HG02970 (cell line): ENCODE results near the gene BCL7A.

Experiments used
- ATAC-seq: cut with Tn5 transposase; IDR thresholded peaks from one replicate; pipeline ENCODE4 v1.9.1; 2021; ENCODE audit warnings: mild to moderate bottlenecking, moderate library complexity, moderate number of reproducible peaks; ENCODE audit not compliant: unreplicated experiment, low FRiP score

BCL7A gene

DNA sequence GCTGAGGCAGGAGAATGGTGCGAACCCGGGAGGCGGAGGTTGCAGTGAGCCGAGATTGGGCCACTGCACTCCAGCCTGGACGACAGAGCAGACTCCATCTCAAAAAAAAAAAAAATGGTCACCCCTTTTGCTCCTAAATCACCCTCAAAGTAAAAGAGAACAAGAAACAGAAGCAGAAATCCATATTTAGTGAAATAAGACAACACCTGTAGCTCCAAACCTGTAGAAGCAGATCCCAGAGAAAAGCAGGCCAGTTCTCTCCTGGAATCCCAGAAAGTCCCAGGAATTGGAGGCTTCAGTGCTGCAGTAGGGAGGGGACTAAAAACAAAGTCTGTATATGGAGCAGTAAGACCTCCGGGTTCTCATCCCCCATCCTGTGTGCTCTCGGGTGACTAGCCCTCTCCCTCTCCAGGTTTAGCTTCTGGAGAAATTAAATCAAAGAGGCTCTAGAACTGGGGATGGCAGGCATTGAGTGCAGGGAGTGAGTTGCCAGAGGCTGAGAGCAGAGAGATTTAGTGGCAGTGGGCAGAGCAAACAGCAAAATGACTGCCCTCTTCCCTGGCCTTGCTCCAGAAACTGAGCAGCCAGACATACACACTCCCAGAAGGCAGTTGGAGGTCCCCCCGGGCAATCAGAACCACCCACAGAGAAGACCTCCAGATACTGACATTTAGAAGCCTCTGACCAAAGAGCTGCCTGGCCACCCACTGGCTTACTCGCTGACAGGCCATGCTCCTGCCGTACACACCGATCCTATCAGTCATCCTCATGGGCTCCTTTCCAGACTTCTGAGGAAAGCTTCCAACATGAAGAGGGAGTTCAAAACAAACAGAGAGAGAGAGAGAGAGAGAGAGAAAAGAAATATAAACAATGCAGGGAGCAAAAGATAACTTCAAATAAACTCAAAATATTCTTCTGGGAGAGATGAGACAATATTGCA lies 50.6 kb downstream of the BCL7A start:
- no peak for ATAC-seq

DNA sequence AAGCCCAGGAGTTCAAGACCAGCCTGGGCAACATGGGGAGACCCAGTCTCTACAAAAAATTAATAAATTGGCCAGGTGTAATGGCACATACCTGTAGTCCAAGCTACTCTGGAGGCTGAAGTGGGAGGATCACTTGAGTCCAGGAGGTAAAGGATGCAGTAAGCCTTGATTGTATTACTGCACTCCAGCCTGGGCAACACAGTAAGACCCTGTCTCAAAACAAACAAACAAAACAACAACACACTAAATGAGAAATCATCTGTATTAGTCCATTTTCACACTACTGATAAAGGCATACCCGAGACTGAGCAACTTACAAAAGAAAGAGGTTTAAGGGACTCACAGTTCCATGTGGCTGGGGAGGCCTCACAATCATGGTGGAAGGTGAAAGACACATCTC lies 52.1 kb downstream of the BCL7A start:
- no peak for ATAC-seq

- ATAC-seq, result no peak
Observed at GRCh38 chr12:122076743-122077495, 55.2 kb downstream of the BCL7A start.

DNA sequence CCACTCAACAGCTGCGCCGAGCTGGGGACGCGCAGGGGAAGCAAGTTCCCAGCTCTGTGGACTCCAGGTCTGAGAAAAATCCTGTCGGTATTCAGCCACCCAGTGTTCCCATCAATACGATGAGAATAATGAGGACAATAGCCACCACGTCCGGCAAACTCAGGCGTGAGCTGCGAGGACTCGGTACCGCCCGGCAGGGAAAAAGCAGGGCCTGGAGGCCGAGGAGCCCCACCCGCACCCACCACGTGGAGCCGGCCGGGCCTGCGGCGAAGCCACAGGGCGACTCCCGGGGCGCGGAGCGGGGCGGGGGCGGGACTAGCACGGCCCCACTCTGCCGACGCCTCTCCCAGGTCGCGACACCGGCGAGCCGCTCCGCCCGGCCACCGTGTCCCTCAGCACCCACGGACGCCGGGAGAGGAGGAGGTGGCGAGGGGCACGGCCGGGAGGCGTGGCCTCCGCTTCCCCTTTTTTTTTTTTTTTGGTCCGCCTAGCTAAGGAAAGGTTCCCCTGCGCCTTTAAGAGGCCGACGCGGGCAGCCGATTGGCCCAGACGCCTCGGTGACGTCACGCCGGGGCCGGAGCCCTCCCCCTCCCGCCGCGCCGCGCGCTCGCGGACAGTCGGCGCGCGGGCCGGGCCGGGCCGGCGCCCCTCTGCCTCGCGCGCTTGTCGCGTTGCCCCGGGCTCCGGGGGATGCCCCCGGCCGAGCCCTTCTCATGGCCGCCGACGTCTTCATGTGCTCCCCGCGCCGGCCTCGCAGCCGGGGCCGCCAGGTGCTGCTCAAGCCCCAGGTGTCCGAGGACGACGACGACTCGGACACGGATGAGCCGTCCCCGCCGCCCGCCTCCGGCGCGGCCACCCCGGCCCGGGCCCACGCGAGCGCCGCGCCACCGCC lies 56.7 kb downstream of the BCL7A start, which contains the start of gene MLXIP:
MLXIP (plus strand) TSS at position 616 of the 892 bp plus-strand sequence; CDS start at position 714, 98 bp downstream.
- peak; percentile 76 for ATAC-seq

DNA sequence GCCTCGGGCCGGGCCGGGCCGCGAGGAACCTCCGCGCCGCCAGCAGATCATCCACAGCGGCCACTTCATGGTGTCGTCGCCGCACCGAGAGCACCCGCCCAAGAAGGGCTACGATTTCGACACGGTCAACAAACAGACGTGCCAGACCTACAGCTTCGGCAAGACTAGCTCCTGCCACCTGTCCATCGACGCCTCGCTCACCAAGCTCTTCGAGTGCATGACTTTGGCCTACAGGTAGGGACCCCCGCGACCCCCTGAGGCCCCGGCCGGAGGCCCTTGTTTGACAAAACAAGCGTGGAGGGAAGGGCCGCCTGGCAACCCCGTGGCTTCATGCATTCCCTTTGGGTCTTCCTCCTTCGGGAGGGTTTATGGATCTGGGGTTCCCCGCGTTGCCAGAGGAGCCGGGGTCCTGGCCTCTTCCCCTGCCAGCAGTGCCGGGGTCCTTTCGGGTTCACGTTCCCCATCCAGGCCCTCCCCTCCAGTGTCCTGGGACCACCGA lies 57.4 kb downstream of the BCL7A start:
- ATAC-seq, result no peak

GRCh38 chr12:122079532-122080081 lies 57.9 kb downstream of the BCL7A start:
- ATAC-seq, result no peak

- no peak for ATAC-seq
Observed at GRCh38 chr12:122080149-122081082, 58.7 kb downstream of the BCL7A start.

DNA sequence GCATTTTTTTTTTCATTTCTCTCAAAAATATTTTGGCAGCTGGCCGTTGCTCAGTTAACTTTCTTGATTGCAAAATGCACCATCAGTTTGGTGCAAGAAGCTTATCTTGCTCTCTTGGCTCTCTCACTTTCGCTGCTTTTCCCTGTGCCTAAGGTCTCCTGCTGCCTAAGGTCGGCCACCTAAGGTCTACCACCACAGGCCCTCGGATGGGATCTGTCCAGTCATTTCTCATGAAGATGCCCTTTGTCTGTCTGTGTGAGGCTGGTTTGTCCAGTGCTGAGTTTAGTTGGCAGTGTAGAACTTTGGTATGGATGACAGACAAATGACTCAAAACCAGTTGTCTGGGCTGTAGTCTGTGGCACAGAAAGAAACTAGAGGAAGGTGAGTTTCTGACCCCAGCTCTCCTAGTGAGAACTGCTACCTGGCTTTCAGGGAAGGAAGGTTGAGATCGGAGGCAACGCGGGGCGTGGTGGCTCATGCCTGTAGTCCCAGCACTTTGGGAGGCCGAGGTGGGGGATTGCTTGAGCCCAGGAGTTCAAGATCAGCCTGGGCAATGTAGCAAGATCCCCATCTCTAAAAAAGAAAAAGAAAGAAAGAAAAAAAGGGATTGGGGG lies 59.5 kb downstream of the BCL7A start:
- no peak for ATAC-seq

GRCh38 chr12:122081697-122082221 lies 60.1 kb downstream of the BCL7A start:
- no peak for ATAC-seq

DNA sequence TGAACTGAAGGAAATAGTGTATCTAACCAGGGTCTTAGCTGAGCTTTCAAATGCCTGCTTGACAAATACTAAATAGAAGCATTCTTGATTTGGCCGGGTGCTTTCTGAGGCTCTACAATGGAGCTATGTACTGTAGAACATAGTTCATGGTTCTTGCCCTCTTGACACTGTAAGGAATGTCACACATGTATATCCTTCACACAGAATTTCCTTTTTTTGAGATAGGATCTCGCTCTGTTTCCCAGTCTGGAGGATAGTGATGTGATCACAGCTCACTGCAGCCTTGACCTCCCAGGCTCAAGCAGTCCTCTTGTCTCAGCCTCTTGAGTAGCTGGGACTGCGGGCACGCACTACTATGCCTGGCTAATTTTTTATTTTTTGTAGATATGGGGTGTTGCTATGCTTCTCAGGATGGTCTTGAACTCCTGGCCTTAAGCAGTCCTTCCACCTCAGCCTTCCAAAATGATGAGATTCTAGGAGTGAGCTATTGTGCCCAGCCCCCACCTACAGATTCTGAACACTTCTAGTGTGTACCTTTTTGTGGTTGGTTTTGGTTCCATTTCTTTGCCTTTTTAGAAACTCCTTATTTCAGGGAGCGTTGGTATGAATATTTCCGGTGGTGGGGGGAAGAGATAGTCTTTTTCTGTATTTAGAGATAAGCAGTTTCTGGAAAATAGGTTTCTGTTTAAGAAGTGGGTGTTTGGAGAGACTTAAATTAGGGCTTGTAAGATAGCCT lies 61.1 kb downstream of the BCL7A start:
- no peak for ATAC-seq

GRCh38 chr12:122084857-122085405 lies 63.2 kb downstream of the BCL7A start:
- no peak for ATAC-seq

- ATAC-seq, result no peak
Observed at GRCh38 chr12:122085591-122085990, 63.9 kb downstream of the BCL7A start.

- no peak for ATAC-seq
Observed at GRCh38 chr12:122086116-122086515, 64.4 kb downstream of the BCL7A start.

DNA sequence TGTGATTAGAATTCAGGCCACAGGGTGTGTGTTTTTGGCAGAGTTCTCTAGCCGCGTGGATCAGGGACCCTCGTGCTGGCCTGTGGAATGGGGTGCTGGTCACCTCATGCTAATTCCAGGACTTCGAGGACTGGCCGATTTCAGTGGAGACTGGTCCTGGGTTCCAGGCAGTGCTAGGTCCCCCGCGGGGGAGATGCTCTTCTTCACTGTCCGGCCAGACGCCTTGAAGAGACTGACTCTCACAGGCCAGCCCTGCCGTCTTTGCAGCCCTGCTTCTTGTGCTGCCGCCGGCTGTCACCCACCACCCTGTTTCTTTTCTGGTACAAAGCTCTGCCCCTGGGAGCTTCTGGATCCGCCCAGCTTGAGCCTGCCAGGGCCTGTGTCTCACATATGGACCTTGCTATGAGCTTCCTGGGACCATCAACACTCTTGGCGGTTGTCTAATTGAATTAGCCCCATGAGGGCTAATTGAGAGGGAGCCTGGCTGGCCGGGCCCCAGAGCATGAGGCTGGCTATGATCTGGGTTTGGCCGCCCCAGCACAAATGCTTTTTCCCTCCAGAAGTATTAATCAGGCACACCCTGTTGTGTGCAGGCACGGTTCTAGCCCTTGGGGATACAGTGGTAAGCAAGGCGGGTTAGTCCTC lies 65.1 kb downstream of the BCL7A start:
- ATAC-seq, result no peak

GRCh38 chr12:122087431-122088178 lies 65.9 kb downstream of the BCL7A start:
- ATAC-seq, result no peak

DNA sequence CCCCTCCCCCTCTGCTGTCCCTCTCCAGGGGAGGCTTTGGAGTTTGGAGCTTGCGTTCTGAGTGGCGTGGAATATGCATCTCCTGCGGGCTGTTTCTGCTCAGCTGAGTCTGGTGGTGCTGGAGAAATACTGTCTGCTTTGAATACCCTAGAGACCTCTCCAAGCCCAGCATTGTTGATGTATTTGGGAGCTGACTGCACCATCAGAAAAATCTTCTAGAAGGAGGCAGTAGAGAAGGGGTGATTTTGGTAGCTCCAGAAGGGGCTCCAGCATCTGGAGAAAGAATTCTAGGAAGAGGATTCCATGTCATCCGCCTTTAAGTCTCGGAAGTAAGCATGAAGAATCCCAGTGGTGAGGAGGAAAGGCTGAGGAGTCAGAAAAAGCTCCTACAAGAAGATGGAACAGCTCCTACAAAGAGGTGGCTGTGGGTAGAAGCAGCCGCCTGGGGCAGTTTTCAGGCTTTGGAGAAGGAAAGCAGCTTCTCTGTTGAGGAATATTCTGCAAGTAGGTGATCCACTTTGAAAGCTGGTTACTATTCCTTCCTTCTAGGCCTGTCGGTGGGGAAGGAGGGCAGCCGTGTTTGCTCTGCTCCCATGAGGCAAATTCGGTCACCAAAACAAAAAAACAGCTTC lies 66.6 kb downstream of the BCL7A start:
- ATAC-seq, result no peak
